Measurements from ENCODE around the gene IQCH.

The IQCH gene

DNA sequence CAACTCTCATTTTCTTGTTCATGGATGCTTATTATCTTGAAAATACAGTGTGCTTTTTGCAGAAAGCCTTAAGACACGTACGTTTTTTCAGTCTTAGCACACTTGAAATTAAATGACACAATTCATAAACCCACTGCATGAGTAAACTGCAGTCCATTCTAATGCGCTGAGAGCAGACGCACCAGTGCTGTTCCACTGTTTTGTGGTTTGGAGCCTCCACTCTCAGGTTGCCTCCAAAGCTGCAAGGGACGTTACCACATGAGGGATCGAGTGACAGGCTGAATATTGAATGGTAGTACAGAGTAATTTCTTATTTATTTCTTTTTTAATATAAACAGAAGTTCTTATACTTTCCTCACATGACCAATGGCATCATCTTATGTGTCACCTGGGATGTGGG, 12.3 kb downstream of the IQCH start:
- TF ChIP-seq CTCF (conservative IDR thresholded peaks at IDR 0.05; ENCODE audit: low read depth, low read length) = no peak
- Histone ChIP-seq H3K4me2 (no peak overlapping the region), H3K4me1 (ENCODE audit: low read depth, poor library complexity, severe bottlenecking) (no peaks in the 10 kb centered on the region), H2AFZ (ENCODE audit: low read depth) (no peak overlapping the region), H3K27ac (no peak overlapping the region), H3K79me2 (ENCODE audit: insufficient read depth, low read depth) (no peaks in the 10 kb centered on the region), H4K20me1 (ENCODE audit: insufficient read depth) (no peaks in the 10 kb centered on the region), H3K36me3 (ENCODE audit: insufficient read depth) (no peaks in the 10 kb centered on the region), H3K4me3 (IDR thresholded peaks at IDR 0.05; ENCODE audit: insufficient read depth, low read depth, low read length) (no peak overlapping the region), H3K27me3 (ENCODE audit: insufficient read depth, low read depth) (no peaks in the 10 kb centered on the region), H3K9ac (no peak overlapping the region)

DNA sequence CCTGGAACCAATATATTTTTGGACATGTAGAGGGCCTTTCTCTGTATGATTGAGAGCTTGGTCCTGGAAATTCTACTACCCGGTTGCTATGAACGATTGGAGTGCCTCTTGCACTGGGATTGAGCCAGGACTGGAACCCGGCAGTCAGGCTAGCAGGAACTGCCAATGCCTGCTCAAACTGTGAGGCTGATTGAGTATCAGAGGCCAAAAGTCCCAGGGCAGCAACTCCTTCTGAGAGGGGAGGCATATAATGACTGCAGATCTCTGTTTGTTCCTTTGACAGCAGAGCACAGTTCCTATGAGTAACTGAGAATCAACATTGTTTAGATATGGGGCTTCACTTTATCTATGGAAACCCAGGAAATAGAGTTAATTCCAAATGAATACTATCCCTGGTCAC, 12.9 kb downstream of the IQCH start:
- Histone ChIP-seq H3K79me2 (ENCODE audit: insufficient read depth, low read depth) (no peaks in the 10 kb centered on the region), H3K9ac (no peak overlapping the region)

GRCh38 chr15:67267951-67268941, 13.7 kb downstream of the IQCH start:
- no peak for TF ChIP-seq CTCF (conservative IDR thresholded peaks at IDR 0.05; ENCODE audit: low read depth, low read length)
- H3K27ac ChIP-seq = no peak overlapping the region
- H3K4me1 ChIP-seq (ENCODE audit: low read depth, poor library complexity, severe bottlenecking) = no peaks in the 10 kb centered on the region
- H3K4me2 ChIP-seq = no peak overlapping the region
- no peak overlapping the region for H3K4me3 ChIP-seq (IDR thresholded peaks at IDR 0.05; ENCODE audit: insufficient read depth, low read depth, low read length)
- H4K20me1 ChIP-seq (ENCODE audit: insufficient read depth) = no peaks in the 10 kb centered on the region
- no peaks in the 10 kb centered on the region for H3K79me2 ChIP-seq (ENCODE audit: insufficient read depth, low read depth)
- H3K36me3 ChIP-seq (ENCODE audit: insufficient read depth) = no peaks in the 10 kb centered on the region
- no peaks in the 10 kb centered on the region for H3K27me3 ChIP-seq (ENCODE audit: insufficient read depth, low read depth)
- no peak overlapping the region for H3K9ac ChIP-seq
- no peak overlapping the region for H2AFZ ChIP-seq (ENCODE audit: low read depth)

More for the DNA sequence above, 12.9 kb downstream of the IQCH start:
- Histone ChIP-seq H3K4me3 (IDR thresholded peaks at IDR 0.05; ENCODE audit: insufficient read depth, low read depth, low read length) (no peak overlapping the region), H3K4me2 (no peak overlapping the region), H2AFZ (ENCODE audit: low read depth) (no peak overlapping the region), H4K20me1 (ENCODE audit: insufficient read depth) (no peaks in the 10 kb centered on the region), H3K4me1 (ENCODE audit: low read depth, poor library complexity, severe bottlenecking) (no peaks in the 10 kb centered on the region), H3K27ac (no peak overlapping the region), H3K36me3 (ENCODE audit: insufficient read depth) (no peaks in the 10 kb centered on the region), H3K27me3 (ENCODE audit: insufficient read depth, low read depth) (no peaks in the 10 kb centered on the region)
- no peak for TF ChIP-seq CTCF (conservative IDR thresholded peaks at IDR 0.05; ENCODE audit: low read depth, low read length)

GRCh38 chr15:67274236-67274635, 19.6 kb downstream of the IQCH start:
- Histone ChIP-seq H3K79me2 (ENCODE audit: insufficient read depth, low read depth) (no peaks in the 10 kb centered on the region), H3K4me1 (ENCODE audit: low read depth, poor library complexity, severe bottlenecking) (no peaks in the 10 kb centered on the region), H3K36me3 (ENCODE audit: insufficient read depth) (no peaks in the 10 kb centered on the region), H2AFZ (ENCODE audit: low read depth) (no peak overlapping the region), H3K4me2 (no peak overlapping the region), H3K27ac (no peak overlapping the region), H3K27me3 (ENCODE audit: insufficient read depth, low read depth) (no peaks in the 10 kb centered on the region), H3K4me3 (IDR thresholded peaks at IDR 0.05; ENCODE audit: insufficient read depth, low read depth, low read length) (no peak overlapping the region), H3K9ac (no peak overlapping the region), H4K20me1 (ENCODE audit: insufficient read depth) (no peaks in the 10 kb centered on the region)
- TF ChIP-seq CTCF (conservative IDR thresholded peaks at IDR 0.05; ENCODE audit: low read depth, low read length) = no peak

Measured in KMS-11 (cell line).